SKM-1 treated with dmso at 0.1 percent for 144 hours (cell line): Measurements from ENCODE around the gene REG4.
"Not testable (repeated sequence)": the region's sequence is repeated elsewhere in the genome, so short reads cannot be mapped to it uniquely, and the experiment has no call there.

Experiments
- DNase-seq: peaks from one replicate; lab custom pipeline; 2025; ENCODE audit not compliant: unreplicated experiment; lab: John Stamatoyannopoulos, UW

The REG4 gene

DNA sequence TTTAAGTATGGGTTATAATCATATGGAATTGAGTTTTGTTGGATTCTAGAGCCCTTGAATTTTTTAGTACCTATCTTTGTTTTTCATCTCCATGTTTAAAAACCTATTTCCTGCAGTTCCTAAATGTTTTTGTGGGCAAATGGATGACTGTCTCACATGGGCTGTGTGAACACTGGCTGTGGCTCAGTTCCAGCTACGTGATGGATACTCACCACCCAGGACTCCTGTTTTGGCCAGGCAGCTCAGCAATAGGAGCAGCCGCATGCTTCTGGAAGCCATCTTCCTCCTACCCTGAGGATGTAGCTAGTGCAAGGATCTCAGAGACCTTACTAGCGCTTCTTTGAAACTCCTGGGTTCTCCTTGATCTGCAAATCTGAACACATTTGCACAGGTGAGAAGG is 2.8 kb downstream of the REG4 start:
- DNase-seq, result no peak

DNA sequence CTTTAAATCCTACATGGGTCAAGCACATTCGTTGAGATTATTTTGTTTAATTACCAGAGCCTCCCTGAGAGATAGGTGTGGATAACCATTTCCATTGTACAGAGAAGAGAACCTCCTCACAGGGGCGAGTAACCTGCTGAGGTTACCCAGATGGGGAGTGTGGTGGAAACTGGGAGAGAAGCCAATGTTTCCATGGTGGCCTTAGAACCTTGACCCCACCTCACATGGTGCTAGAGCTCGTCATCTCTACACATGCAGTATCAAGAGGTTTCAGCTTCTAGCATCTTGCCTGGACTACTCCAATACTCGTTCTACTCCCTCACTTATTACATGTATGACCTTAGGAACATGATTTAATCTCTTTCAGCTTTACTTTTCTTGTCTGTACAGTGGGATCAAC is 4.8 kb downstream of the REG4 start:
- no peak for DNase-seq

DNA sequence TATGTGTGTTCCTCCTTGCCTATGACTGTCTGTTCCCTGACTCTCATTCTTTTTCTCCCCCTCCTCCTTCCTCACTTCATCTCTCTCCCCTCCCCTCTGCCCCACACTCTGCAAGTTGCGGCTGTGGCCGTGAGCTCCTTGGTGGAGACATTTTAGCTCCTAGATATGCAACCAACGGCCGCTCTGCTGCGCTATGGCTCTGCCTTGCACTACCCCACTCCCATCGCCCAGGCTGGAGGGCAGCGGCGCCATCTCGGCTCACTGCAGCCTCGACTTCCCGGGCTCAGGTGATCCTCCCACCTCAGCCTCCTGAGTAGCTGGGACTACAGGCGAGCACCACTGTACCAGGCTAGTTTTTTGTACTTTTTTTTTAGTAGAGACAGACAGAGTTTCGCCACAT is 5.5 kb downstream of the REG4 start:
- no peak for DNase-seq

GRCh38 chr1:119805247-119805646 is 6.0 kb downstream of the REG4 start:
- no peak for DNase-seq

GRCh38 chr1:119799599-119800177 is 11.6 kb downstream of the REG4 start:
- DNase-seq, result no peak

- no peak for DNase-seq
Observed at GRCh38 chr1:119799003-119799402, 12.3 kb downstream of the REG4 start.

DNA sequence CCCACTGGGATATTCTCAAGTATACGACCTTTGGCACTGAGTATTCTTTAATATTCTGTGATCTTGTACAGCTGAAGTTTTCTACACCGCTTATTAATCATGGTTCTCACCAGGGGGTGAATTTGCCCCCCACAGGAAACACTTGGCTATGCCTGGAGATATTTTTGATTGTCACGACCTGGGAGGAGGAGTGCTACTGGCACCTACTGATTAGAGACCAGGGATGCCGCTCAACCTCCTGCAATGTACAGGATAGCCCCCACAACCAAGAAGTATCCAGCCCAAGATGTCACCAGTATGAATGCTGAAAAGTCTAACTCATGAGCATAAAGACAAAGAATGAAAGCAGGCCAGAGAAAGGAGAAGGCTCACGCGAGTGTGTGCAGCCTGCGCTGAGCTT is 13.7 kb downstream of the REG4 start:
- DNase-seq, result no peak

- no peak for DNase-seq
Observed at GRCh38 chr1:119797162-119797561, 14.1 kb downstream of the REG4 start.

DNA sequence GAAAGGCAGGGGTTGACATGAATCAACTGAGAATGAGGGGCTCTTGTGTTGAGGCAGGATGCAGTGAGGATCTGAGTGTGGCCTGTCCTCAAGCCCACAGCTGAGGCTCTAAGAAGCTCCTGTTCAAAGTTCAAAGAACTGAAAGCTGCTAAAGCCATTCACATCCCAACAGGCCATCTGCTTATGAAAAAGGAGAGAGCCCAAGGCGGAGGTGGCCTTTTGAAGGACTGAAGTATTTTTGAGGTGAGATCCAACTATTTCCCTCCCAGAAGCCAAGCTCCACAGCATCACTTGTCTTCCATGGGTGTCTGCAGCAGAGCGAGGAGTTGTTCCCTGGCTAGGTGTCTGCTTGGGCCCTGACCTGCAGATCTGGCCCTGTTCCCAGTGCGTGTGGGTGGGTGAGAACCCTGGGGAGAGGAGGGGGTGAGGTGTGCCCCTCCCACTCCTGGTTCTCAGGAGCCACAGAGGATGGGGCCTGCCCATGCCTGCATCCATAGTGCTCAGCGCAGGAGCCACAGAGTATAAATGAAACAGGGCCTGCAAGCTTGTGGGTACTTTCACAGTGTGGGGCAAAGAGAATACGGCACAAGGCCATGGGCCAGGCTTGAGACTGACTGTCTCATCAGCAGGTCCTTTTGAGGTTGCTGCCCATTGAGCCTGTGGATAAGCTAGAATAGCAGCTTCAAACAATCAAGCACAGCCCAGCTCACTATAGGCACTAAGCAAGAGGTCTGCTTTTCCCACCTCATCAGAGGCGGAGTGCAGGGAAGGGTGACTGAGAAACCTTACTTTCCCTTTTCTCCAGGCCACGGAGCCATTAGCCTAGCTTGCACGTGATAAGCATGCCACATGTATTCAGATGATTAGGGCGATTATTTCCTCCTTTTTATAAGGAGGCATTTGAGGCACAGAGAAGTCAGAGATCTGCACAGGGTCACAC is 15.7 kb downstream of the REG4 start:
- no peak for DNase-seq

- DNase-seq, result no peak
Observed at GRCh38 chr1:119794876-119795240, 16.4 kb downstream of the REG4 start.

DNA sequence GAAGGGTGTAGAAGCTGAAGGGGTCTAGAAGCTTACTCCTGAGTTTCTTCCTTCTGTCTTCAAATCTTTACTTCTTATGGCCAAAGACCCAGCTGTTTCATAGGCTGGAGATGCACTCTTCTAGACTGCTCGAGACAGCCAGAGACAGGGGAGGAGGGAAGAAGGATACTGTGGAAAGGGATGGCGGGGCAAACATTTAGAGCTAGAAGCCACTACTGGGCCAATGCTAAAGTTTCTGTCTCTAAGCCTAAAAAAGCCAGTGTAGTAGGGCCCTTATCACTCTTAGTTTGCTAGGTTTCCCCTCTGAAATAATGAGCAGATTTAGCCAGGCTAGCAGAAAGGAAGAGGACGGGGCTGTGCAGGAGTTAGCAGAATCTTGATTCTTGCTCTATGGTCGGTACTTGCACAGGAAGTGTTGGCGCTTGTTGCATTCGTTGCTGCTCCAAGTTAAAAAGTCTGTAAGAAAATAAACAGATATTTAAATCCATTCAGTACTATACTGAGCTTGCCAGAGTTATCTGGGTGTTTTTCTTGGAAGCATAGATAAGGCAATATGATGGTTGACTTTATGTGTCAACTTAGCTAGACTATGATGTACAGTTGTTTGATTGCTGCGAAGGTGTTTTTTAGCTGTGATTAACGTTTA is 16.9 kb downstream of the REG4 start:
- DNase-seq, result no peak

- DNase-seq, result no peak
Observed at GRCh38 chr1:119791377-119791776, 19.9 kb downstream of the REG4 start.

GRCh38 chr1:119790451-119791198 is 20.6 kb downstream of the REG4 start:
- no peak for DNase-seq

- peak; percentile 73 for DNase-seq
Observed at GRCh38 chr1:119787776-119788175, 23.5 kb downstream of the REG4 start.

GRCh38 chr1:119786473-119787050 is 24.7 kb downstream of the REG4 start:
- DNase-seq, result not testable (repeated sequence)

DNA sequence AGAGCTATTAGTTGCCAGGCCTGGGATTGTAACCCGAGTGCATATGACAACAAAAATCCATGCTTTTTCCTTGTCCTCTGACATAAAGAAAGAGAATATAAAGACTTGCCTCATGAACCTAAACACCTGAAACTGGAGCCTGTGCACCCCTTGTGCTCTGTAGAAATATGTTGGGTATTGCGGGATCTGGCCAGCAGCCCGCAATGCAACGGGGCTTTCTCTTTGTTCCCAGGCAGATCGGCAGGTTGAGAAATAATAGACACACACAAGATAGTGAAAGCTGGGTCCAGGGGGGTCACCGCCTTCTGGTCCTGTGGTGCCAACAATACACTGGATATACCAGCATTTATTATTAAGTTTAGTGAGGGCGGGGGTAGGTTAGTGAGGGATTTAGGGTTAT is 25.2 kb downstream of the REG4 start:
- not testable (repeated sequence) for DNase-seq

- DNase-seq, result peak; percentile 28
Observed at GRCh38 chr1:119784191-119784781, 27.0 kb downstream of the REG4 start.

GRCh38 chr1:119783354-119784185 is 27.7 kb downstream of the REG4 start:
- DNase-seq, result peak; percentile 42

DNA sequence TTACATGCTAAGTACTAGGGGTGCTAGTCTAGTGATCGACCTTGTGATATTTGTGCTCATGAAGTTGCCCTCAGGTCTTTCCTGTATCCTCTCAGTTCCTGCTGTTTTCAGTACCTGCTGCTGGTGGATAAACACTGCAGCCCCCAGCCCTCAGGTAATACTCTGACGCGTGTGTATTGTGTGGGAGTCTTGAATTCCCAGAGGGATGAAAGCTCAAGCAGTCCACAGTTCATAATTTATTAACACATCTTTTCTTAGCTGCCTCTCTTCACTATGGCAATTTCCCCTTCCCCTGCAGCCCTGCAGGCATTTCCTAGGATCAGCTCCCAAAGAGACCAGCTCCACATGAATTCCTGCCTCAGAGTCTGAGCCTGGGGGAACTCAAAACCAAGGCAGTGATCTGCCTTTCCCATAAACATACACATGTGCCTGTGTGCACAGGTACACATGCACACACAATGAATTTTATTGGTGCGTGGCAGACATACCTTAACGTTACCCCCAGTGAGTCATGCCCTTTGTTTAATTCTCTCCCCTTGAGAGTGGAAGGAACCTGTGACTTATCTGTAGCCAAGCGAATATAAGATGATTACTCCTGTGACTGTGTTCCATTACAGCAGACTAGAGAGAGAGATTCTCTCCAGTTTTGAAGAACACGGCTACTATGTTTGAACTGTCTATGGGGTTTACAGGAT is 28.5 kb downstream of the REG4 start:
- no peak for DNase-seq
